Globus pallidus (tissue), 1 donor: Measurements from ENCODE around the gene CCDC30.
"Not testable (repeated sequence)": the region's sequence is repeated elsewhere in the genome, so short reads cannot be mapped to it uniquely, and the experiment has no call there.

Experiments
- DNase-seq: peaks from one replicate; pipeline ENCODE4 v3.0.0-alpha.2; 2015; ENCODE audit warnings: low spot score

The CCDC30 gene

DNA sequence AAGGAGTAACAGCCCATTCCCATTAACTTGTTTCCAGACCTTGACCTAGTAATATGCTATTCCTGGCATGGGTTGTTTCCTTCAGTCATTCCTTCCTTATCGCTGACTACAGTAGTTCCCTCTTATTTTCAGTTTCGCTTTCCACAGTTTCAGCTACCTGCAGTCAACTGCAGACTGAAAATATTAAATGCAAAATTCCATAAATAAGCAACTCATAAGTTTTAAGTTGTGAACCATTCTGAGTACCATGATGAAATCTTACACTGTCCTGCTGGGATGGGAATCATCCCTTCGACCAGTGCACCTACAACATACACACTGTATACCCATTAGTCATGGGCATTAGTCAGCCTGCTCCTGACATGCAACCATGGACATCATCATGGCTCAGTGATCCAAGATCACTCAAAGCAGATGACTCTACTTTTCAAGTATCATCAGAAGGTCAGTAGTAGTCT is 66.7 kb downstream of the CCDC30 start:
- no peak for DNase-seq

DNA sequence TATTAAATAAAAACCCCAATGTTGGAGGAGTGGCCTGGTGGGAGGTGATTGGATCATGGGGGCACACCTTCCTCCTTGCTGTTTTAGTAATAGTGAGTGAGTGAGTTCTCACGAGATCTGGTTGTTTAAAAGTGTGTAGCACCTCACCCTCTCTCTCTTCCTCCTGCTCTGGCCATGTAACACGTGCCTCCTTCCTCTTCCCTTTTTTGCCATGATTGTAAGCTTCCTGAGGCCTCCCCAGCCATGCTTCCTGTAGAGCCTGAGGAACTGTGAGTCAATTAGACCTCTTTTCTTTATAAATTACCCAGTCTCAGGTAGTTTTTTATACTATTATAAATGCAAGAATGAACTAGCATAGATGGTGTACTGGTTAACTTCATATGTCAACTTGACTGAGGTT is 68.0 kb downstream of the CCDC30 start:
- no peak for DNase-seq

DNA sequence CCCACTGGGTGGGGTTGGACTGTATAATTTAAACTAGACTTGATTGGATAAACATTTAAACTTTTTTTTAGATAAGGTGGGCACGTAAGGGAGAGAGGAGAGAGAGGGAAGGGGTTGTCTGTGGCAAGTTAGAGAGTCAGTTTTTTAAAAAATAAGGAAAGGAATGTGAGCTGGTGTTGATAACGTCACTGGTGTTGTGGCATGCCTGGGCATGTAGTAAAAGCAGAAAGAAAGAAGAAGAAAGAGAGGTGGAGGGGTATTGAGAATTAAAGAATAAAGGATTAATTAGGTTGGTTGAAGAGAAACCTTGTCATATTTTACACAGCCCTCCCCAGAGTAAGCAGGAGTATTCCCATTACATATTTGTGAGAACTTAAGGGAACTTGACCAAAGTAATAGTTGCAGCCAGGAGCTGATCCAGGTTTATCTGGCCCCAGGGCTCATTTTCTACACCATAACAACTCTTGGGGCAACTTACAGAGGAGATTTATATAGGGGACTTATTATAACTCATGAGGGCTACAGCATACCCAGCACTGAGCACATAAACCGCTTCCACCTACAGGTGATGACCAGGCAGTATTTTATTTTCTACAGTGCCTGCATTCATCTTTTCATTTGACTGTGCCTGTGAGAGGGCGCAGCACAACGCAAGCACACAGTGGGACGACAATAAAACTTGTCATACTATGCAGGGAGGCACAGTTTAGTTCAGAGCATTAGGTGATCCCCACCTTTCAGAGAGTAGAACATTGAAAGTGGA is 70.2 kb downstream of the CCDC30 start:
- no peak for DNase-seq

- no peak for DNase-seq
Measured at GRCh38 chr1:42541104-42541503, 78.0 kb downstream of the CCDC30 start.

GRCh38 chr1:42551180-42551579 is 88.1 kb downstream of the CCDC30 start:
- no peak for DNase-seq

DNA sequence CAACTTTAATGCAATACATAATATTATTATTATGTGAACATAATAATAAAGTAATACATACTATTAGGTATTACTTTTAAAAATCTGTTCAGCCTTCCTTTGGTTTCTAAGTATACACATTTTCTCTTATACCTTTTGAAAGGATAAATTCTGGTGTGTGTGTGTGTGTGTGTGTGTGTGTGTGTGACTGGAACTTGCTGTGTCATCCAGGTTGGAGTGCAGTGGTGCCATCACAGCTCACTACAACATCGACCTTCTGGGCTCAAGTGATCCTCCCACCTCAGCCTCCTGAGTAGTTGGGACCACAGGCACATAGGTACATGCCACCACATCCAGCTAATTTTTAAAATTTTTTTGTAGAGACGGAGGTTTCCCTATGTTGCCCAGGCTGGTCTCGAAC is 88.5 kb downstream of the CCDC30 start:
- DNase-seq: no peak

GRCh38 chr1:42552636-42553035 is 89.5 kb downstream of the CCDC30 start:
- no peak for DNase-seq

DNA sequence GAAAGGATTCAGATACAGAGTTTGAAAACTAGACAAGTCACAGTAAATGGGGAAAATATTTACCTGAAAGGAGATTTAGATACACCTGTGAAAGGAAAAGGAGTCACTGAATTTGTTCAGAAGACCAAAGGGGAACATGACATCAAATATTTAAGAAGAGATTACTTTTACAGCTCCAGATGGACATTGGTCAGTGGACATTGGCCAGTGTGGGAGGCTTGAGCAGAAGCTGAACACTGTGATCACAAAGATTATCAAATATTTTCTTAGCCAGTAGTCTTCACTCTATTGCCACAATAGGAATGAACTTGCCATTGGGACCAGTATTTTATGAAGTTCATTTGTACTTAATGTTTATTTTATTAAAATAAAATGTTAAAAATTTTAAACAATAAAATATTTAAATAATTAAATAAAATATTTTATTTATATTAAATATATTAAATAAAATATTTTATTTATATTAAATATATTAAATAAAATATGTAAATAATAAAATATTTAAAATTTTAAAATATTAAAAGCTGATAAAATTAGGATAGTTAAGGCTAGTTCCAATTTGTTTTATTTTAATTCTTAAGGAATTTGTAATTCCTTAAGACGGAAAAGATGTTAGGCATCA is 94.3 kb downstream of the CCDC30 start:
- DNase-seq: no peak

DNA sequence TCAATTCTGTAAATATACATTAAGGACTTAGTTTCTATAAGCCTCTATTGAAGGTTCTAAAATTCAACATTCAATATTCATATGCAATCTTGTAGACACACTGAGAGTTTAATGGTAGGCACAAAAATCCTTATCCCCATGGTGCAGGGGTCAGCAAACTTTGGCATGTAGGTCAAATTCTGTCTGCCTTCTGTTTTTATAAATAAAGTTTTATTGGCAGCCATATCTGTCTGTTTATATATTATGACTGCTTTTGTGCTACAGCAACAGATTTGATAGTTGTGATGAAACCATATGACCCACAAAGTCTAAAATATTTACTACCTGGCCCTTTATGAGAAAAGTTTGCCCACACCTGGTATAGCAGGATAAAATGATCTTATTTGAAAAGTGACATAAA is 104.0 kb downstream of the CCDC30 start:
- no peak for DNase-seq

DNA sequence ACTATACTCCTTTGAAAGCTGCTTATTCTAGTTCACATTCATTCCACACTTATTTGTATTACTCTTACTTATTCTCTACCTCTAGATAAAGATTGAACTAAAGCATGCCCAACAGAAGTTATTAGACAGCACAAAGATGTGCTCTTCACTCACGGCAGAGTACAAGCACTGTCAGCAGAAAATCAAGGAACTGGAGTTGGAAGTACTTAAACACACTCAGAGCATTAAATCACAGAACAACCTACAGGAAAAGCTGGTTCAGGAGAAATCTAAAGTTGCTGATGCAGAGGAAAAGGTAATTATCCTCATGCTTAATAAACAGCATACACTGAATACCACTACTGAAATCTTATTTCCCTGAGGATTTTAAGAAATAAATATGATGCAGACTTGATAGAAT is 113.8 kb downstream of the CCDC30 start:
- DNase-seq: no peak

DNA sequence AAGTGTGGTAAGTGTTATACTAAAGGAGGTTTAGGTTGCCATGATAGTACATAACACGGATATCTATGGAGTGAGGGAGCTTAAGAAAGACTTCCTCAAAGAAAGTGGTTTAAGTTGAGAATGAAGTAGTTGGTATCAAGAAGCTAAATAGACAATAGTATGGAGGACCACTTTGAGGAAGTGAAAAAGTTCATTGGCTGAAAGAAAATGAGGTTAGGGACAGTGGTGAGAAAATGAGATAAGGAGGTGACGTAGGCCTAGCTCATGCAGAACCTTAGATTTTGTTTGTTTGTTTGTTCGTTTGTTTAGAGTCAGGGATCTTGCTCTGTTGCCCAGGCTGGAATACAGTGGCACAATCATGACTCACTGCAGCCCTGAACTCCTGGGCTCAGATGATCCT is 122.9 kb downstream of the CCDC30 start:
- no peak for DNase-seq

GRCh38 chr1:42587753-42588152 is 124.7 kb downstream of the CCDC30 start:
- DNase-seq: no peak

GRCh38 chr1:42592811-42593210 is 129.7 kb downstream of the CCDC30 start:
- DNase-seq: no peak

DNA sequence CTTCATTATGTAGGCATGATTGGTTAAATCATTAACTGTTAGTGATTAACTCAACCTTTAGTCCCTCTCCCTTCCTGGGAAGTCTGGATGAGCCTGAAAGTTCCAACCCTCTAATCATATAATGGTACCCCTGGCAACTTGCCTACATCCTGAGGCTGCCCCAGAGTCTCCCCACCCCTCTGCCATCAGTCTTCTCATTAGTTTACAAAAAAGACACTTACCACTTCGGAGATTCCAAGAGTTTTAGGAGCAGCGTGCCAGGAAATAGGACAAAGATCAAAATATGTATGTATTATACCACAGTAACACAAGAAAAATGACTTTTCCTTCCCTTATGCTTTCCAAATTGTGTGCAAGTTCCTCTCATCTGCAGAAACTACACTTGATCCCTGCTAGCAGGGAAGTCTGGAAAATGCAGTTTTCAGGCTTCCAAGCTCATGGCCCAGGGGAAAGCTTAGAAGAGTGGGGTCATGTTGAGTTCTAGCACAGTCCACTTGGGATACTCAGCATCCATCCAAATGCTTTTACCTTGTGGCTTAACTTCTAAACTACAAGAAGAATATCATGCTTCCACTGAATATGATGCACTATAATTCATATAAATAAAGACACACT is 130.5 kb downstream of the CCDC30 start:
- DNase-seq: no peak

DNA sequence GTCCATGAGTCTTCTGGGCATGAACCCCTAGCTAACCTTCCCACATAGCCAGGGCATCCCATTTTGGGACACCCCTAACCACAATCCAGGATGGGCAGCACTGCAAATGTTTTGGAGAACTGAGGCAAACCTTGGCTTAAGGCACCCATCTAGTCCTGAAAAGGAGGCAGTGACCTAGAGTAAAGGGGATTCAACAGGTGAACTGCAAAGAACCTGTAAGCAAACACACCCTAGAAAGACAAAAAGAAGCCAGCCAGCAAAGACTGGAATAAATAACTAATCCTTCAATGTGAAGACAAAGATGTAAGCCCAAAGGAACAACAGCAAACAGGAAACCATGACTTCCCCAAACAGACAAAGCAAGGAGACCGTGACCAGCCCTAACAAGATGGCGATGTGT is 138.4 kb downstream of the CCDC30 start:
- DNase-seq: no peak

- DNase-seq: no peak
Measured at GRCh38 chr1:42613803-42614131, 150.7 kb downstream of the CCDC30 start.

DNA sequence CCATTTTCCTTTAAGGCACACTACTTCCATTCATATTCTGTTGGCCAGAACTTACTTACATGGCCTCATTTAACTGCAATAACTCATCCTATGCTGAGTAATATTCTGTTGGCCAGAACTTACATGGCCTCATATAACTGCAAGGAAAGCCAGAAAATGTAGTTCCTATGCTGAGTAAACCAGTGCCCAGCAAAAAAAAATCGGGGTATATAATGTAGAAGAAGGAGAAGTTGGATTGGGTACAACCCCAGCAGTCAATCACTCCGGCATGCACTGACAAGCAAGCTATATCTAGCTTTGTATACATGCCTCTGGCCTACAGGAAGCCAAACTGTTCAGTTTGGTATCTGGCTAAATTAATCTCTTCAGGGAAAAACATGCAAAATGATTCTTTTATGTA is 155.8 kb downstream of the CCDC30 start:
- no peak for DNase-seq

DNA sequence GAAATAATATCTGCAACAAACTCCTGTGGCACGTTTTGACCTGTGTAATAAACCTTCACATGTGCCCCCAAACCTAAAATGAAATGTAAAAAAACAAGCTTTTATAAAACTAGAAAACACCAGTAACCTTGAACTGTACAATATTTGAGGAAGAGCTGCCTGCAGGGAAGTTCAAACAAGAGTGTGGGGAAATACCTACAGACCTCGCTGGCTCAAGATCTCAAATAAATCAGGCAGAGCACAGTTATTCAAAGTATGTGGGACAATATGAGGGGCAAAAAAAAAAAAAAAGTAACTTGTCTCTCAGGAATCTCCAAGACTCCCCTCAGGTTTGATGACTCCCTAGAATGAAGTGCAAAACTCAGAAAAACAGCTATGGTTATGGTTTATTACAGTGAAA is 157.2 kb downstream of the CCDC30 start:
- DNase-seq: no peak

- not testable (repeated sequence) for DNase-seq
Measured at GRCh38 chr1:42621180-42621579, 158.1 kb downstream of the CCDC30 start.

DNA sequence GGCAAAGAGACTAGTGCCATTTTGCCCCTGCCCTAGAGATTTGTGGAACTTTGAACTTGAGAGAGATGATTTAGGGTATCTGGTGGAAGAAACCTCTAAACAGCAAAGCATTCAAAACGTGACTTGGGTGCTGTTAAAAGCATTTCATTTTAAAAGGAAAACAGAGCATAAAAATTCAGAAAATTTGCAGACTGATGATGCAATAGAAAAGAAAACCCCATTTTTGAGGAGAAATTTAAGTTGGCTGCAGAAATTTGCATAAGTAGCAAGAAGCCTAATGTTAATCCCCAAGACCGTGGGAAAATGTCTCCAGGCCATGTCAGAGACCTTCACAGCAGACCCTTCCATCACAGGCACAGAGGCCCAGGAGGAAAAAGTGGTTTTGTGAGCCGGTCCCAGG is 164.1 kb downstream of the CCDC30 start:
- DNase-seq: not testable (repeated sequence)

GRCh38 chr1:42639116-42639515 is 176.0 kb downstream of the CCDC30 start:
- no peak for DNase-seq

GRCh38 chr1:42646056-42646455 is 183.0 kb downstream of the CCDC30 start:
- DNase-seq: no peak

GRCh38 chr1:42657201-42657600 is 194.1 kb downstream of the CCDC30 start:
- no peak for DNase-seq
